SK-N-SH (cell line): Measurements from ENCODE around the gene NPC1L1. TPM values are rescaled to one million over a fixed set of nuclear protein-coding genes. Genes with fewer than 3 reads are reported as not detected.

Experiments
- CTCF ChIA-PET: fragments of 300-600, 350-600 bp; formaldehyde crosslinking; extraction: SDS; loops from one replicate; lab custom pipeline; 2021; lab: Yijun Ruan, JAX
- POLR2A ChIA-PET: fragments of 350-600 bp; sonication (Branson Sonifier 250); formaldehyde crosslinking; extraction: SDS; loops from one replicate; lab custom pipeline; 2020; ENCODE audit warnings: antibody characterized with exemption, inconsistent platforms; lab: Yijun Ruan, JAX
- DNase-seq: peaks from one replicate; pipeline ENCODE4 v3.0.0; 2012
- H2AFZ ChIP-seq: fragments of 200-600 bp; sonication (generic); 2 replicates; pipeline ENCODE4 v1.8.1; 2016; ENCODE audit warnings: antibody characterized with exemption, mild to moderate bottlenecking, low read depth
- H3F3A ChIP-seq: fragments of 200-600 bp; sonication (generic); replicated peaks from 2 replicates; pipeline ENCODE3; 2016; ENCODE audit warnings: antibody characterized with exemption, mild to moderate bottlenecking; ENCODE audit not compliant: insufficient read depth
- H3K27ac ChIP-seq, 2 experiments: fragments of 200-500 bp in 1 of 2; fragments of 200-600 bp in 1 of 2; sonication (Bioruptor generic) in 1 of 2; sonication (generic), shearing (Covaris generic) in 1 of 2; 2 replicates each; pipeline versions ENCODE4 v1.5.1 to v1.6.1; 2014 to 2016; ENCODE audit warnings: low read depth in 2 of 2, inconsistent platforms in 1 of 2, low read length in 1 of 2, mild to moderate bottlenecking in 1 of 2, mixed read lengths in 1 of 2
- H3K27me3 ChIP-seq: fragments of 200-600 bp; sonication (generic), shearing (Covaris generic); 2 replicates; pipeline ENCODE4 v1.6.1; 2016; ENCODE audit warnings: mixed run types; ENCODE audit not compliant: insufficient read depth
- H3K36me3 ChIP-seq, 2 experiments: fragments of 200-500 bp in 1 of 2; fragments of 200-600 bp in 1 of 2; sonication (Bioruptor generic) in 1 of 2; sonication (generic) in 1 of 2; replicated peaks in 1 of 2; 2 replicates each; pipeline versions ENCODE3 to v1.5.1; 2014 to 2016; ENCODE audit warnings: low read length in 1 of 2, mild to moderate bottlenecking in 1 of 2; ENCODE audit not compliant: insufficient read depth in 2 of 2, control insufficient read depth in 1 of 2
- H3K4me1 ChIP-seq, 2 experiments: fragments of 200-500 bp in 1 of 2; fragments of 200-600 bp in 1 of 2; sonication (Bioruptor generic) in 1 of 2; sonication (generic), shearing (Covaris generic) in 1 of 2; 2 replicates each; pipeline versions ENCODE4 v1.5.1 to v1.6.1; 2014 to 2016; ENCODE audit warnings: low read depth in 1 of 2, low read length in 1 of 2, mixed run types in 1 of 2; ENCODE audit not compliant: insufficient read depth in 2 of 2, control insufficient read depth in 1 of 2
- H3K4me2 ChIP-seq: fragments of 200-600 bp; sonication (generic), shearing (Covaris generic); 2 replicates; pipeline ENCODE4 v1.6.1; 2017; ENCODE audit warnings: mixed run types
- H3K4me3 ChIP-seq, 2 experiments: fragments of 200-500 bp in 1 of 2; fragments of 200-600 bp in 1 of 2; sonication (Bioruptor generic) in 1 of 2; sonication (generic), shearing (Covaris generic) in 1 of 2; 2 replicates each; pipeline versions ENCODE4 v1.5.1 to v1.8.1; 2014 to 2016; ENCODE audit warnings: low read depth in 2 of 2, inconsistent platforms in 1 of 2, low read length in 1 of 2, mild to moderate bottlenecking in 1 of 2, mixed read lengths in 1 of 2, moderate library complexity in 1 of 2
- H3K79me2 ChIP-seq: fragments of 200-600 bp; sonication (generic); 2 replicates; pipeline ENCODE4 v1.8.1; 2017; ENCODE audit warnings: mild to moderate bottlenecking; ENCODE audit not compliant: insufficient read depth
- H3K9ac ChIP-seq: fragments of 200-600 bp; sonication (generic); 2 replicates; pipeline ENCODE4 v1.6.1; 2017; ENCODE audit warnings: mixed run types
- H3K9me2 ChIP-seq: fragments of 200-600 bp; sonication (generic); 2 replicates; pipeline ENCODE4 v1.6.1; 2017; ENCODE audit warnings: mixed run types
- H3K9me3 ChIP-seq: fragments of 200-600 bp; sonication (generic); 2 replicates; pipeline ENCODE4 v1.6.1; 2017; ENCODE audit warnings: mixed run types, mild to moderate bottlenecking, moderate library complexity
- H4K20me1 ChIP-seq: fragments of 200-600 bp; sonication (generic); 2 replicates; pipeline ENCODE4 v1.6.1; 2017; ENCODE audit warnings: mild to moderate bottlenecking, mixed run types; ENCODE audit not compliant: insufficient read depth
- CHD2 ChIP-seq: fragments of 150-350 bp; IDR thresholded peaks from 2 replicates; pipeline ENCODE4 v1.6.1; 2018; ENCODE audit warnings: low read length; ENCODE audit not compliant: partially characterized antibody
- ELF1 ChIP-seq: IDR thresholded peaks from 2 replicates; pipeline ENCODE4 v1.4.0; 2012
- EZH2phosphoT487 ChIP-seq: fragments of 200-600 bp; sonication (generic); IDR thresholded peaks from 2 replicates; pipeline ENCODE4 v1.6.1; 2017; ENCODE audit warnings: low read depth, mixed run types, mild to moderate bottlenecking, antibody characterized with exemption, moderate library complexity, borderline replicate concordance
- FOSL2 ChIP-seq: IDR thresholded peaks from 2 replicates; pipeline ENCODE4 v1.4.0; 2012; ENCODE audit warnings: low read depth, mild to moderate bottlenecking, moderate library complexity, borderline replicate concordance
- FOXJ3 ChIP-seq: sonication (generic); formaldehyde crosslinking; IDR thresholded peaks from 2 replicates; pipeline ENCODE4 v1.5.1; 2020; ENCODE audit warnings: mild to moderate bottlenecking, missing genetic modification reagents
- FOXM1 ChIP-seq: IDR thresholded peaks from 2 replicates; pipeline ENCODE4 v1.4.0; 2012; ENCODE audit warnings: low read depth, mild to moderate bottlenecking
- GABPA ChIP-seq: IDR thresholded peaks from 2 replicates; pipeline ENCODE4 v1.4.0; 2012; ENCODE audit warnings: low read depth, mild to moderate bottlenecking
- GATA2 ChIP-seq: sonication (generic); formaldehyde crosslinking; IDR thresholded peaks from 2 replicates; pipeline ENCODE4 v1.5.0; 2020; ENCODE audit warnings: mild to moderate bottlenecking, missing genetic modification reagents
- IRF3 ChIP-seq: fragments of 150-350 bp; IDR thresholded peaks from 2 replicates; pipeline ENCODE4 v1.6.1; 2016; ENCODE audit warnings: mild to moderate bottlenecking, low read depth, low read length
- MEF2A ChIP-seq: IDR thresholded peaks from 2 replicates; pipeline ENCODE4 v1.4.0; 2012; ENCODE audit warnings: low read depth, borderline replicate concordance
- MXI1 ChIP-seq: IDR thresholded peaks from 2 replicates; pipeline ENCODE4 v1.6.1; 2012; ENCODE audit warnings: mild to moderate bottlenecking, low read depth, low read length, improper control_type of control experiment
- NFIC ChIP-seq: IDR thresholded peaks from 2 replicates; pipeline ENCODE4 v1.4.0; 2012; ENCODE audit warnings: borderline replicate concordance
- POLR2AphosphoS5 ChIP-seq: IDR thresholded peaks from 2 replicates; pipeline ENCODE4 v1.6.1; 2012; ENCODE audit warnings: low read depth, low read length
- RAD21 ChIP-seq: IDR thresholded peaks from 2 replicates; pipeline ENCODE4 v1.6.1; 2012; ENCODE audit warnings: mild to moderate bottlenecking, low read length
- RCOR1 ChIP-seq: fragments of 150-350 bp; IDR thresholded peaks from 2 replicates; pipeline ENCODE4 v1.6.1; 2017; ENCODE audit warnings: antibody characterized with exemption, low read length
- RFX5 ChIP-seq: IDR thresholded peaks from 2 replicates; pipeline ENCODE4 v1.6.1; 2012; ENCODE audit warnings: mild to moderate bottlenecking, improper control_type of control experiment, low read length
- SIN3A ChIP-seq: IDR thresholded peaks from 2 replicates; pipeline ENCODE4 v1.6.1; 2012; ENCODE audit warnings: low read depth, mild to moderate bottlenecking, low read length, moderate library complexity, borderline replicate concordance
- SMC3 ChIP-seq: IDR thresholded peaks from 2 replicates; pipeline ENCODE4 v1.6.1; 2012; ENCODE audit warnings: low read depth, low read length, improper control_type of control experiment
- TAF1 ChIP-seq: IDR thresholded peaks from 2 replicates; pipeline ENCODE4 v1.6.1; 2012; ENCODE audit warnings: low read depth, mild to moderate bottlenecking, low read length, moderate library complexity, borderline replicate concordance
- WGBS: methylation state at CpG from one replicate; pipeline ENCODE4 v1.1.6; 2017; ENCODE audit warnings: low lambda C conversion rate; 5-methylcytosine and 5-hydroxymethylcytosine counted together
- polyA plus RNA-seq, 3 experiments: library from polyadenylated mRNA; depleted of rRNA; stranded (reverse); fragments of >200 nt; gene quantifications; 2 replicates each; pipeline ENCODE4 v1.2.3, GENCODE V29; 2012
- TF ChIP-seq, protein P1 (sequence below): IDR thresholded peaks from 2 replicates; pipeline ENCODE4 v1.4.0; 2012; ENCODE audit warnings: low read depth, borderline replicate concordance
- TF ChIP-seq, protein P2 (sequence below): IDR thresholded peaks from 2 replicates; pipeline ENCODE4 v1.4.0; 2012; ENCODE audit warnings: low read depth

Gene NPC1L1
- polyA plus RNA-seq, 1 of the 3 experiments (the other 2 are of a cell fraction) = not detected

- 98% methylated on average over 4 of the region's 4 CpGs for WGBS
- peaks cover 56 to 60% of the 10 kb centered on the region in 2 experiments for H3K36me3 ChIP-seq
- POLR2A ChIA-PET = no interaction called here
Measured at GRCh38 chr7:44486001-44486400, 55.1 kb downstream of the NPC1L1 start.

DNA sequence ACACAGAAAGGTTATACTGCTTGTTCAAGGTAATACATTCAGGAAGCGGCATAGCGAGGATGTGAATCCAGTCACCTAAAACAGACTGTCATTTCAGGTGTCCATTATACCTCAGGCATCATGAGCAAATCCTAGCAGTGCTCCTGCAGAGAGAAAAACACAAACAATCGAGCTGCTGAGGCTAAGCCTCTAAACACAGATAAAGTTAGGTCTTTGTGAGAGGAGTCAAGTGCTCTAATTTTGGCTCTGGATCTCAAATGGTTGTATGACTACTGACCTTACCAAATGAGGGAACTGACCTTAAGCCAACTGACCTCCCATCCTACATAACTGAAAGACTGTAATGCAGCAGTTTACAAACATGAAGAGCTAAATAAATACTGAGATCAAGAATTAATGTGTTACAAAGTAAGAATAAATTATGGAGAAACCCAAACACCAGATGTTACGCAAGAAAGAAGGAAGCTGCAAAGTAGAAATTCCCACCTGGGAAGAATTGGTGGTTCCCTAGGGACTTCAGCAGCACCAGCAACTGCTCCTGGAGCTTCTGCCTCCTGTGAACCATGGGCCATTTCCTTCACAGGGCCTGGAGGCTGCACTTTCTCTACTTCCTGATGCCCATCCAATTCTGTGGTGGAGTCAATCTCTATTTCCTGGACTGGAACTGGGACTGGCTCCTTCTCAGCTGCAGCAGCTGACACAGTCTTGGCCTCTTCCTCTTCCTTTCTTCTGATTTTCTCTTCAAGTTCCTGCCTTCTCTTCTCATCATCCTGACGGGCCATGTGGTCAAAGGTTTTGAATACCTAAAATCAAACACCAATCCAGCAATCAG is 56.4 kb downstream of the NPC1L1 start:
- CTCF ChIA-PET = interaction anchor here (0.6 to 2.9 kb wide), 4 partner anchors 9 to 263 kb away, joined by 3 to 6 read pairs (median 4); no protein-coding TSS in a partner anchor
- Histone ChIP-seq H3K79me2 (peaks cover 100% of the 10 kb centered on the region), H3K9ac (no peak overlapping the region), H2AFZ (no peak overlapping the region), H3K4me3 (no peak overlapping the region), H3F3A (peaks cover 5% of the 10 kb centered on the region), H3K27ac (no peak overlapping the region), H3K27me3 (no peaks in the 10 kb centered on the region), H3K4me2 (no peak overlapping the region), H4K20me1 (no peaks in the 10 kb centered on the region; the same call in 1 of the 2 replicates), H3K36me3 (peaks cover 69 to 72% of the 10 kb centered on the region in 2 experiments), H3K9me3 (peaks cover 15% of the 10 kb centered on the region), H3K9me2 (no peaks in the 10 kb centered on the region), H3K4me1 (peaks cover 10 to 19% of the 10 kb centered on the region in 2 experiments; a peak in 3 of 4 replicates)
- POLR2A ChIA-PET = no interaction called here
- no peak for DNase-seq
- WGBS = 93% methylated on average over 5 of the region's 5 CpGs
- TF ChIP-seq SIN3A (no peak), RCOR1 (no peak), MEF2A (no peak), GATA2 (CRISPR knock-in tag) (no peak), POLR2AphosphoS5 (no peak), NFIC (no peak), CHD2 (no peak), GABPA (no peak), ELF1 (no peak)
- TF ChIP-seq, protein P1, sequence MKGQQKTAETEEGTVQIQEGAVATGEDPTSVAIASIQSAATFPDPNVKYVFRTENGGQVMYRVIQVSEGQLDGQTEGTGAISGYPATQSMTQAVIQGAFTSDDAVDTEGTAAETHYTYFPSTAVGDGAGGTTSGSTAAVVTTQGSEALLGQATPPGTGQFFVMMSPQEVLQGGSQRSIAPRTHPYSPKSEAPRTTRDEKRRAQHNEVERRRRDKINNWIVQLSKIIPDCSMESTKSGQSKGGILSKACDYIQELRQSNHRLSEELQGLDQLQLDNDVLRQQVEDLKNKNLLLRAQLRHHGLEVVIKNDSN = no peak

More at GRCh38 chr7:44486001-44486400, 55.1 kb downstream of the NPC1L1 start:
- H3K4me2 ChIP-seq = no peak overlapping the region
- no peak overlapping the region for H3K4me3 ChIP-seq
- H3K9ac ChIP-seq = no peak overlapping the region
- DNase-seq = no peak
- CTCF ChIA-PET = interaction anchor here (0.6 to 1.8 kb wide), 3 partner anchors 9 to 271 kb away, joined by 3 to 4 read pairs (median 4); no protein-coding TSS in a partner anchor
- H3K27me3 ChIP-seq = no peaks in the 10 kb centered on the region
- H3K4me1 ChIP-seq = peaks cover 10 to 19% of the 10 kb centered on the region in 2 experiments; a peak in 3 of 4 replicates
- peaks cover 15% of the 10 kb centered on the region for H3K9me3 ChIP-seq
- peaks cover 94% of the 10 kb centered on the region for H3K79me2 ChIP-seq
- no peaks in the 10 kb centered on the region for H3K9me2 ChIP-seq
- H4K20me1 ChIP-seq = no peaks in the 10 kb centered on the region; the same call in 1 of the 2 replicates
- H2AFZ ChIP-seq = no peak overlapping the region
- H3F3A ChIP-seq = no peaks in the 10 kb centered on the region
- TF ChIP-seq RCOR1 (no peak), MXI1 (no peak), POLR2AphosphoS5 (no peak), EZH2phosphoT487 (no peak), SMC3 (no peak), FOSL2 (no peak), CHD2 (no peak), IRF3 (no peak), RFX5 (no peak), FOXM1 (no peak), SIN3A (no peak), RAD21 (no peak), FOXJ3 (no peak), TAF1 (no peak), MEF2A (no peak)
- TF ChIP-seq, protein P2, sequence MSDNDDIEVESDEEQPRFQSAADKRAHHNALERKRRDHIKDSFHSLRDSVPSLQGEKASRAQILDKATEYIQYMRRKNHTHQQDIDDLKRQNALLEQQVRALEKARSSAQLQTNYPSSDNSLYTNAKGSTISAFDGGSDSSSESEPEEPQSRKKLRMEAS = no peak
- TF ChIP-seq, protein P1 = no peak
- H3K27ac ChIP-seq = no peak overlapping the region
